Measurements from ENCODE around the gene TUBG1. TPM values are rescaled to one million over a fixed set of nuclear protein-coding genes. Genes with fewer than 3 reads are reported as not detected.

Gene TUBG1
- total RNA-seq, 1 donor = 52.2 TPM

DNA sequence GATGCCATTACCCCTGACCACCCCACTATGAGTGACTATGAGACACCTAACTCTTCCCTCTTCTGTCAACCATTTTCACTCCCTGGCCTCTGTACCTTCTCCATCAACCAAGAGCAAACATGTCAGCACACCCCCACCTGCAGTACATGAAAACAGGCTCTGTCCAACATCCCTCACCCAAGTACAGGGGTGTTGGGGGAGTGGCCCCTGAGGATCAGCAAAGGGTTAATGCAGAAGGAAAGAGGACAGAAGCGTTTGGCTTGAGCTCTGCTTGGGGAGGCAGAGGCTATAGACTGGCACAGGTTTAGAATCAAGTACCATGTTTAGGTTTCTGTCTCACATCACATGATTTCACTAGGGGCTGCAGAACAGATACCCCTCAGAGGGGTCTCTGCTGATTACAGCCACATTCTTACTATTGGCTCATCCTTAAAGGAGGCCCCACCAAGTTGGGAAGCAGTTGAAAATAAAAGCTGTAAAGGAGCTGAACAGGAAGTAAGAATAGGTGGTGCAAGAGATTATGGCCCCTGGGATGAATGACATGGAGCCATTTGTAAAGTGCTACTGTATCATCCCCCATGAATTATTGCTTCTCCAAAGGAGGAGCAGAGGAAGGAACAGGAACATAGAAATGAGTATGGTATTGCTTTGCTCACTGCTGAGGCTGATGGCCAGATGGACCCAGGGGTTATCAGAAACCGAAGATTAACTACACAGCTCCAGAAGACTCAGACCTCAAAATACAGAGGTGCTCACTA lies 29.5 kb upstream of the TUBG1 start:
- DNase-seq (ENCODE audit: low read depth) = no peak
- no peak overlapping the region for H3K4me3 ChIP-seq (ENCODE audit: low read depth, low read length)
- TF ChIP-seq, protein P1, sequence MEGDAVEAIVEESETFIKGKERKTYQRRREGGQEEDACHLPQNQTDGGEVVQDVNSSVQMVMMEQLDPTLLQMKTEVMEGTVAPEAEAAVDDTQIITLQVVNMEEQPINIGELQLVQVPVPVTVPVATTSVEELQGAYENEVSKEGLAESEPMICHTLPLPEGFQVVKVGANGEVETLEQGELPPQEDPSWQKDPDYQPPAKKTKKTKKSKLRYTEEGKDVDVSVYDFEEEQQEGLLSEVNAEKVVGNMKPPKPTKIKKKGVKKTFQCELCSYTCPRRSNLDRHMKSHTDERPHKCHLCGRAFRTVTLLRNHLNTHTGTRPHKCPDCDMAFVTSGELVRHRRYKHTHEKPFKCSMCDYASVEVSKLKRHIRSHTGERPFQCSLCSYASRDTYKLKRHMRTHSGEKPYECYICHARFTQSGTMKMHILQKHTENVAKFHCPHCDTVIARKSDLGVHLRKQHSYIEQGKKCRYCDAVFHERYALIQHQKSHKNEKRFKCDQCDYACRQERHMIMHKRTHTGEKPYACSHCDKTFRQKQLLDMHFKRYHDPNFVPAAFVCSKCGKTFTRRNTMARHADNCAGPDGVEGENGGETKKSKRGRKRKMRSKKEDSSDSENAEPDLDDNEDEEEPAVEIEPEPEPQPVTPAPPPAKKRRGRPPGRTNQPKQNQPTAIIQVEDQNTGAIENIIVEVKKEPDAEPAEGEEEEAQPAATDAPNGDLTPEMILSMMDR (IDR thresholded peaks at IDR 0.05; ENCODE audit: insufficient read depth, low read depth, low read length) = no peak

DNA sequence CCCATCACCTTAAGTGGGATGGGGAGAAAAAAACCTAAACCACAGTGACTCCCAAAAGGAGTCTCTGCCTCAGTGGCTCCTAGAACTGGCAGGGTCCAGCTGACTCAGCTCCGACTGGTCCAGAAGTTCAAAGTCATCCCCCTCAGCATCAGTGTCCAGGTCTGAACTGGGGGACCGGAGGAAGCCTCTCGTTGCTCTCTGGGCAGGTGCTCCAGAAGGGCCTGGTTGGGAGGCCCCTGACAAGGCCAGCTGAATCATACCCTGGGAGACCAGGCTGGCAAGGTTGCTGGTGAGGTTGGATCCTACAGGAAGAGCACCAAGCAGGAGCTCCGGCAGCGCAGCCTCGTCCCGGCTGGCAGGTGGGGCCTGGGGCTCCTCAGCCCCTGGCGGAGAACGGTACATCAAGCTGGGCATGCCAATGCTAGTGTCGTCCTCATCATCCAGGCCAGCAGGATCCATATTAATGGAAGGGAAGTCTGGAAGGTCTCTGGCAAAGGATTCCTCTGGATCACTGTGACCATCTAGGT lies 27.7 kb upstream of the TUBG1 start:
- H3K4me3 ChIP-seq (ENCODE audit: low read depth, low read length) = no peak overlapping the region
- TF ChIP-seq, protein P1 (IDR thresholded peaks at IDR 0.05; ENCODE audit: insufficient read depth, low read depth, low read length) = no peak
- no peak for DNase-seq (ENCODE audit: low read depth)

DNA sequence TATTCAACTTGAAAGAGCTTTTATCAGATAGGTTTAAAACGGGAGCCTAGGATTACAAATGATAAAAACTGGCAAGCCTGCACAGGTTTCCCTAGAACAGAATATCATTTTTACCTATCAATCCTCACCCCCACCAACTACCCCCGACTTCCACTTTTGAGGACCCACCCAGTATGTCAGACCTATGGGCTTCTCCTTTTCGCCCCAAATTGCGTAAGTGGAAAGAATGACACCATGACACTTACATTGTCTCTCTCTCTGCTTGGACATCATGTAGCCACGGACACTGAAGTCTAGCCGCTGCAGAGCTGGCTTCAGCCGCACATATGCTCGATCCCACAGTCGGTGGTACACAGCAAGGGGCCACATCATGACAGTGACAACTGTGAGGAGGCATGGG lies 24.6 kb upstream of the TUBG1 start:
- TF ChIP-seq, protein P1 (IDR thresholded peaks at IDR 0.05; ENCODE audit: insufficient read depth, low read depth, low read length) = no peak
- no peak overlapping the region for H3K4me3 ChIP-seq (ENCODE audit: low read depth, low read length)
- DNase-seq (ENCODE audit: low read depth) = no peak

- no peak overlapping the region for H3K4me3 ChIP-seq (ENCODE audit: low read depth, low read length)
- DNase-seq (ENCODE audit: low read depth) = no peak
- TF ChIP-seq, protein P1 (IDR thresholded peaks at IDR 0.05; ENCODE audit: insufficient read depth, low read depth, low read length) = no peak
Observed at GRCh38 chr17:42585353-42585752, 24.1 kb upstream of the TUBG1 start.

DNA sequence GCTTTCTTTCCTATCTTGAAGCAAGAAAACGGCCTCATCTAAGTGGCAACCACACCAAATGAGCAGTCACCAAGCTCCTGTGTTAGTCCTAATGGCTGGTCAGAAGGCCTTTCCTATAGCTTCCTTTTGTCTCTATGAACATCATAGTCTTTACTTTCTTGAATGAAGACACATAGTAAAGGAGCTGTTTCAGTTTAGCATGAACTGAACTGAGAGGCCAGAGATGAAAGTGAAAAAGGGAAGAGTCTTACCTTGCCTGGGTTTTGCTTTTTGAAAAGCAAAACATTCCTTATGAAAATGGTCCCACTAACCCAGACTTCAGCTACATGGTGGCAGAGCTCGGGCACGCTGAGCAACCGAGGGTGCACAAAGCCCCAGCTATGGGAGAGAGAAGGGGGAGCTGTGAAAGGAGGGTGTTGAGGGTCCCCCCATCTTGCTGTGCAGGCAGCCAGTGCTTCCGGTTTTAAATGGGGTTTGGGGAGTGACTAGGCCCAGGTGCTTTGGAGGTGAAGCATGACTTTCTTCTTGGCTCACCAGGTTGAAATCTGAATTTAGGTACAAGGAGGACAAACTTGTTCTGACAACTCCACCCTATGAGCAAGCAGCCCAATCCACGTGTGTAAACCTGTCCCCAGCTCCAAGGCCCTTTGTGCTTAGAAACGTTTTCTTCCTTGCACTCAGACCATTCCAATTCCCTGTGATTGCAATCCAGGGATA lies 22.8 kb upstream of the TUBG1 start:
- DNase-seq (ENCODE audit: low read depth) = no peak
- no peak overlapping the region for H3K4me3 ChIP-seq (ENCODE audit: low read depth, low read length)
- TF ChIP-seq, protein P1 (IDR thresholded peaks at IDR 0.05; ENCODE audit: insufficient read depth, low read depth, low read length) = no peak

DNA sequence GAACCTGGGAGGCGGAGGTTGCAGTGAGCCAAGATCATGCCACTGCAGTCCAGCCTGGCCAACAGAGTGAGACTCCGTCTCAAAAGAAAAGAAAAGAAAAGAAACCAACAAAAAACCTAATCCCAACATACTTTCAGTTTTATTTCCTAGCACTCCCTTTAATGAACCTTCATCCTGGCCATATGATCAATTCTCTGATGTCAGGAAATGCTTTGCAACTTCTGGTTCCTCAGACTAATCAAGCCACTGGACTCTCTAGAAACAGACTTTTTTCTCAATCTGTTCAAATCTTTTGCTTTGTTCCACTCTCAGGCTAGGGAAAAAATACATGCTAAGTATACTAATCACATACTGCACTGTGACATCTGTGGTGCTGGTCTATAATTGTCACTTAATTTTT lies 18.6 kb upstream of the TUBG1 start:
- DNase-seq (ENCODE audit: low read depth) = no peak
- H3K4me3 ChIP-seq (ENCODE audit: low read depth, low read length) = no peak overlapping the region
- TF ChIP-seq, protein P1 (IDR thresholded peaks at IDR 0.05; ENCODE audit: insufficient read depth, low read depth, low read length) = no peak
